ENCODE measurements around the gene CRISP2. TPM values are rescaled to one million over a fixed set of nuclear protein-coding genes. Genes with fewer than 3 reads are reported as not detected.

The CRISP2 gene
- total RNA-seq, 1 experiment from 2014 or later, result not detected

DNA sequence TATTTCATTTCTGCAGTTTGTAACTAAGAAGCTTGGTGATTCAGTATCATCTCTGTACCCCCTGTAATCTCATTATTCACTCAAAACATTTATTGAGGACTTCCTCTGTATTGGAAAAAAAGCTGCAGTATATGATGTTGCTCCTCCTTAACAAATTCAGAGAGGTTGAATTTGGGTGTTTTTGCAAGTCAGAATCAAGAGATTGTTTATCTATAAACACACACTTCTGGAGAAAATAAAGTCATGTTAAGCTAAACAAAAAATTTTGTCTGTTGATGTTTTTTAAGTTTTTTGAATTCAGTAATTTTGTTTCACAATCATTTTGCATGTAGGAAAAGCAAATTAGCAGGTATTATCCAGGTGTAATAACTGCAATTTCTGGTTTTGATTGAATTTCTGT, 65.3 kb downstream of the CRISP2 start:
- ChIA-PET CTCF (no interaction called here), POLR2A (ENCODE audit: low non-redundant PET) (no interaction called here)
- intact Hi-C loops (cut with micrococcal nuclease; ENCODE audit: unreplicated experiment), result no loop called here
- no TSS peak for BruUV-seq (replicated peaks)
- DNase-seq (ENCODE audit: low spot score), result no peak
- Histone ChIP-seq H3K27me3 (replicated peaks; ENCODE audit: insufficient read depth, low read depth, low read length, poor library complexity) (peaks cover 11% of the 10 kb centered on the region), H3K9me3 (ENCODE audit: low read depth, low read length, poor library complexity, severe bottlenecking) (no peaks in the 10 kb centered on the region), H3K27ac (ENCODE audit: low read depth, low read length, poor library complexity, severe bottlenecking) (no peak overlapping the region), H3K36me3 (ENCODE audit: insufficient read depth, low read length, poor library complexity, severe bottlenecking) (no peaks in the 10 kb centered on the region), H3K4me3 (ENCODE audit: low read depth, low read length, poor library complexity, severe bottlenecking) (no peak overlapping the region), H3K4me1 (ENCODE audit: insufficient read depth, low read length, poor library complexity, severe bottlenecking) (no peaks in the 10 kb centered on the region)
- TF ChIP-seq EZH2 (IDR thresholded peaks at IDR 0.05; ENCODE audit: borderline replicate concordance, low read depth, low read length, poor library complexity, severe bottlenecking), result no peak
- TF ChIP-seq, protein P1, sequence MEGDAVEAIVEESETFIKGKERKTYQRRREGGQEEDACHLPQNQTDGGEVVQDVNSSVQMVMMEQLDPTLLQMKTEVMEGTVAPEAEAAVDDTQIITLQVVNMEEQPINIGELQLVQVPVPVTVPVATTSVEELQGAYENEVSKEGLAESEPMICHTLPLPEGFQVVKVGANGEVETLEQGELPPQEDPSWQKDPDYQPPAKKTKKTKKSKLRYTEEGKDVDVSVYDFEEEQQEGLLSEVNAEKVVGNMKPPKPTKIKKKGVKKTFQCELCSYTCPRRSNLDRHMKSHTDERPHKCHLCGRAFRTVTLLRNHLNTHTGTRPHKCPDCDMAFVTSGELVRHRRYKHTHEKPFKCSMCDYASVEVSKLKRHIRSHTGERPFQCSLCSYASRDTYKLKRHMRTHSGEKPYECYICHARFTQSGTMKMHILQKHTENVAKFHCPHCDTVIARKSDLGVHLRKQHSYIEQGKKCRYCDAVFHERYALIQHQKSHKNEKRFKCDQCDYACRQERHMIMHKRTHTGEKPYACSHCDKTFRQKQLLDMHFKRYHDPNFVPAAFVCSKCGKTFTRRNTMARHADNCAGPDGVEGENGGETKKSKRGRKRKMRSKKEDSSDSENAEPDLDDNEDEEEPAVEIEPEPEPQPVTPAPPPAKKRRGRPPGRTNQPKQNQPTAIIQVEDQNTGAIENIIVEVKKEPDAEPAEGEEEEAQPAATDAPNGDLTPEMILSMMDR (conservative IDR thresholded peaks at IDR 0.05; ENCODE audit: low read depth, low read length), result no peak

DNA sequence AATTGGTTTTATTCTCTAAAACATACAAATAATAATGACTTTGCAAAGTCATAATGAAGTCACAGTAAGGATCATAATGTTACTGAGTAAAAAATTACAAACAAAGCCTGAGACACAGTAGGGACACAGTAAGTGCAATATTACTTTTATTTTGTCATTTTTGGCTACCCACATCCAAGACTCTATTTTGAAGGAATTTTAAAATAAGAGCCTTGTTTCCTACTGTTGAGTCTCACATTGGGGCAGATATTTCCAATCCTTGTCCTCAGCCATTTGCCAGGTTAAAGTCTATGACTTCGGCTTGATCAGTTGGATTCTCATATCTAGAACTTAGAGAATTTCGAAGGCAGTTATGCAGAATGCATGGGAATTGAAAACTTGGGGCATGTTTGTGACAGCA, 65.9 kb downstream of the CRISP2 start:
- no peaks in the 10 kb centered on the region for H3K9me3 ChIP-seq (ENCODE audit: low read depth, low read length, poor library complexity, severe bottlenecking)
- POLR2A ChIA-PET (ENCODE audit: low non-redundant PET), result no interaction called here
- H3K27me3 ChIP-seq (replicated peaks; ENCODE audit: insufficient read depth, low read depth, low read length, poor library complexity), result peaks cover 11% of the 10 kb centered on the region
- no peak overlapping the region for H3K27ac ChIP-seq (ENCODE audit: low read depth, low read length, poor library complexity, severe bottlenecking)
- no TSS peak for BruUV-seq (replicated peaks)
- CTCF ChIA-PET, result no interaction called here
- intact Hi-C loops (cut with micrococcal nuclease; ENCODE audit: unreplicated experiment), result no loop called here
- H3K4me3 ChIP-seq (ENCODE audit: low read depth, low read length, poor library complexity, severe bottlenecking), result no peak overlapping the region
- H3K4me1 ChIP-seq (ENCODE audit: insufficient read depth, low read length, poor library complexity, severe bottlenecking), result no peaks in the 10 kb centered on the region
- H3K36me3 ChIP-seq (ENCODE audit: insufficient read depth, low read length, poor library complexity, severe bottlenecking), result no peaks in the 10 kb centered on the region
- DNase-seq (ENCODE audit: low spot score), result no peak
- TF ChIP-seq, protein P1 (conservative IDR thresholded peaks at IDR 0.05; ENCODE audit: low read depth, low read length), result no peak
- no peak for TF ChIP-seq EZH2 (IDR thresholded peaks at IDR 0.05; ENCODE audit: borderline replicate concordance, low read depth, low read length, poor library complexity, severe bottlenecking)

DNA sequence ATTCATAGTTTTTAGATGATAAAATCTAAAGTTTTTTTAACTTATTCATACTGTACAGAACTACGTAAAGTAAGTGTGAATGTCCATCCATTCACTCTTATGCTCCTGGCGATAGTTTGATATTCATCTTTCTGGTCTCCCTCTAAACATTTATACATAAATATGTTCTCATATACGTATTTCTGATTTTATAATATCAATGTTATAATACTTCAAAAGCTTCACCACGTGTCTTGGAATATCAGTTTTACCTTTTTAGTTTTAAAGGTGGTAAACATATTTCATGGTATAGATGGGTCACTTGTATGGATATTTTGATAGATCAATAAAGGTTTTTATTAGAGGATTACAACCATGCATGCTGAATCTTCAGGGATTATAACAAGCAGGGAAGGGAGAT, 66.4 kb downstream of the CRISP2 start:
- BruUV-seq (replicated peaks), result no TSS peak
- Histone ChIP-seq H3K27me3 (replicated peaks; ENCODE audit: insufficient read depth, low read depth, low read length, poor library complexity) (peaks cover 11% of the 10 kb centered on the region), H3K27ac (ENCODE audit: low read depth, low read length, poor library complexity, severe bottlenecking) (no peak overlapping the region), H3K9me3 (ENCODE audit: low read depth, low read length, poor library complexity, severe bottlenecking) (no peaks in the 10 kb centered on the region), H3K36me3 (ENCODE audit: insufficient read depth, low read length, poor library complexity, severe bottlenecking) (no peaks in the 10 kb centered on the region), H3K4me3 (ENCODE audit: low read depth, low read length, poor library complexity, severe bottlenecking) (no peak overlapping the region), H3K4me1 (ENCODE audit: insufficient read depth, low read length, poor library complexity, severe bottlenecking) (no peaks in the 10 kb centered on the region)
- intact Hi-C loops (cut with micrococcal nuclease; ENCODE audit: unreplicated experiment), result no loop called here
- ChIA-PET CTCF (no interaction called here), POLR2A (ENCODE audit: low non-redundant PET) (no interaction called here)
- TF ChIP-seq, protein P1 (conservative IDR thresholded peaks at IDR 0.05; ENCODE audit: low read depth, low read length), result no peak
- TF ChIP-seq EZH2 (IDR thresholded peaks at IDR 0.05; ENCODE audit: borderline replicate concordance, low read depth, low read length, poor library complexity, severe bottlenecking), result no peak
- no peak for DNase-seq (ENCODE audit: low spot score)
